ENCODE data around the gene SPACA6. TPM values are rescaled to one million over a fixed set of nuclear protein-coding genes. Genes with fewer than 3 reads are reported as not detected.

The SPACA6 gene
- total and polyA plus RNA-seq, 2 donors from 2014 or later: 18.9 to 25.4 TPM

GRCh38 chr19:51706296-51706695 lies 13.2 kb downstream of the SPACA6 start:
- intact Hi-C loops (cut with DNase I): no loop called here
- no peak for FAIRE-seq
- H3K9me3 ChIP-seq (ENCODE audit: control insufficient read depth in 2 of 3, insufficient read depth in 1 of 3, low read length in 3 of 3): no peaks in the 10 kb centered on the region
- no peak overlapping the region for H3K4me3 ChIP-seq (ENCODE audit: low read length in 3 of 3)
- DNase-seq: no peak
- H3K36me3 ChIP-seq (ENCODE audit: control insufficient read depth in 2 of 3, insufficient read depth in 3 of 3, low read length in 3 of 3): peaks cover 0 to 7% (median 2%) of the 10 kb centered on the region in 3 donors
- peaks cover 0 to 14% (median 7%) of the 10 kb centered on the region in 3 donors for H3K4me1 ChIP-seq (ENCODE audit: control insufficient read depth in 2 of 3, insufficient read depth in 2 of 3, low read depth in 1 of 3, low read length in 3 of 3)
- no peak for TF ChIP-seq CTCF (IDR thresholded peaks at IDR 0.05; ENCODE audit: borderline replicate concordance, extremely low read depth, insufficient read depth)
- no peaks in the 10 kb centered on the region for H3K27me3 ChIP-seq (ENCODE audit: control insufficient read depth, insufficient read depth, low read length)
- no peak overlapping the region for H3K27ac ChIP-seq (ENCODE audit: low read depth in 2 of 2, low read length in 2 of 2)
- H3K9ac ChIP-seq (ENCODE audit: low read length in 3 of 3): no peak overlapping the region

GRCh38 chr19:51706885-51707284 lies 13.8 kb downstream of the SPACA6 start:
- intact Hi-C loops (cut with DNase I): no loop called here
- Histone ChIP-seq H3K9ac (ENCODE audit: low read length in 3 of 3) (no peak overlapping the region), H3K27me3 (ENCODE audit: control insufficient read depth, insufficient read depth, low read length) (no peaks in the 10 kb centered on the region), H3K9me3 (ENCODE audit: control insufficient read depth in 2 of 3, insufficient read depth in 1 of 3, low read length in 3 of 3) (no peaks in the 10 kb centered on the region), H3K27ac (ENCODE audit: low read depth in 2 of 2, low read length in 2 of 2) (no peak overlapping the region), H3K4me3 (ENCODE audit: low read length in 3 of 3) (no peak overlapping the region), H3K4me1 (ENCODE audit: control insufficient read depth in 2 of 3, insufficient read depth in 2 of 3, low read depth in 1 of 3, low read length in 3 of 3) (peaks cover 0 to 13% (median 7%) of the 10 kb centered on the region in 3 donors), H3K36me3 (ENCODE audit: control insufficient read depth in 2 of 3, insufficient read depth in 3 of 3, low read length in 3 of 3) (peaks cover 0 to 7% (median 2%) of the 10 kb centered on the region in 3 donors)
- no peak for FAIRE-seq
- DNase-seq: no peak
- no peak for TF ChIP-seq CTCF (IDR thresholded peaks at IDR 0.05; ENCODE audit: borderline replicate concordance, extremely low read depth, insufficient read depth)

DNA sequence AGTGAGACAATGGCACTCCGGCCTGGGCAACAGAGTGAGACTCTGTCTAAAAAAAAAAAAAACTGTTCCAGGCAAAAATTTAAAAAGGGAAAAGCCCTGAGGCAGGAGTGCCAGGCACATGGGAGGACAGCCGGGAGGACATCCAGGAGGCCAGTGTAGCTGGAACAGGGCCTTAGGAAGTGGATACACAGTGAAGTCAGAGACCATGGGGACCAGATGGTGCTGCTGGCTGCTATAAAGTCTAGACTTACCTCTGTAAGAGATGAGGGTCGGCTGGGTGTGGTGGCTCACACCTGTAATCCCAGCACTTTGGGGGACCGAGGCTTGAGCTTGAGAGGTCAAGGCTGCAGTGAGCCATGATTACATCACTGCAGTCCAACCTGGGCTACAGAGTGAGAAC lies 15.7 kb downstream of the SPACA6 start:
- FAIRE-seq: no peak

More for the DNA sequence above, 15.7 kb downstream of the SPACA6 start:
- no peak overlapping the region for H3K4me3 ChIP-seq (ENCODE audit: low read length in 3 of 3)
- H3K4me1 ChIP-seq (ENCODE audit: control insufficient read depth in 2 of 3, insufficient read depth in 2 of 3, low read depth in 1 of 3, low read length in 3 of 3): peaks cover 0 to 3% (median 0%) of the 10 kb centered on the region in 3 donors
- H3K27ac ChIP-seq (ENCODE audit: low read depth in 2 of 2, low read length in 2 of 2): no peak overlapping the region
- intact Hi-C loops (cut with DNase I): no loop called here
- no peaks in the 10 kb centered on the region for H3K27me3 ChIP-seq (ENCODE audit: control insufficient read depth, insufficient read depth, low read length)
- H3K9me3 ChIP-seq (ENCODE audit: control insufficient read depth in 2 of 3, insufficient read depth in 1 of 3, low read length in 3 of 3): no peaks in the 10 kb centered on the region
- H3K36me3 ChIP-seq (ENCODE audit: control insufficient read depth in 2 of 3, insufficient read depth in 3 of 3, low read length in 3 of 3): peaks cover 0 to 7% (median 2%) of the 10 kb centered on the region in 3 donors
- no peak for DNase-seq
- H3K9ac ChIP-seq (ENCODE audit: low read length in 3 of 3): no peak overlapping the region
- TF ChIP-seq CTCF (IDR thresholded peaks at IDR 0.05; ENCODE audit: borderline replicate concordance, extremely low read depth, insufficient read depth): no peak

Data from kidney (tissue), 14 donors.